HG02943 (cell line): ENCODE results near the gene FOXO6.

ENCODE experiments used
- ATAC-seq: cut with Tn5 transposase; IDR thresholded peaks from one replicate; pipeline ENCODE4 v1.9.1; 2021; ENCODE audit warnings: mild to moderate bottlenecking, low read depth, moderate library complexity; ENCODE audit not compliant: unreplicated experiment

FOXO6 gene

DNA sequence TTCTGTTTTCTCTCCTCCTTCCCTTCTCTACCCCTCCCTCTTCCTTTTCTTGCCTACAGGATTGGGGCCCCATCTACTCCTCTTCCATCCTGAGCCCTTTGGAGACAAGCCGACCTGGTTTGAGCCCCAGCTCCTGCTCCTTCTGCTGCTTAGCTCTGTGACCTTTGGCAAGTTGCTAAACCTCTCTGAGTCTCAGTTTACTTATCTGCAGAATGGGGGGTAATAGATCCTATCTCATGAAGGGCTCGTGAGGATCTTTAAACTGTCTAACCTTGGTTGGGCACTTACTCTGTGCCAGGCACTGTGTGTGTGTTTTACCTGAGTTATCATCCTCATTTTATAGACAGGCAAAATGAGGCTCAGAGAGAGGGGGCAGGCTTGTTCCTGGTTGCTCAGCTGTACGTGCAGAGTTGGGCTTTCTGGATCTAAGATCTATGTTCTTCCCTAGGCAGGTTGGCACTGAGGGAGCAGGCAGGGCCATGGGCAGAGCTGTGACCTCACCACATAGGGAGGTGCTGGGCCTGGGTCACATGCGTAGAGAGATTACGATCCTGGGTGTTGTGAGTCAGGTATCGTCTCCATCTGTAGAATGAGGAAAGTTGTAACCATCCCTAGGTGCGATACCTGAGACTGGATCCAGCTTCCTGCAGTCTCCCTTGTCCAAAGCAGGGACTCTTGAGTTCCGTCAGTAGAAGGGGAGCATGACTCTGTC is 58.5 kb downstream of the FOXO6 start:
- ATAC-seq, result no peak

DNA sequence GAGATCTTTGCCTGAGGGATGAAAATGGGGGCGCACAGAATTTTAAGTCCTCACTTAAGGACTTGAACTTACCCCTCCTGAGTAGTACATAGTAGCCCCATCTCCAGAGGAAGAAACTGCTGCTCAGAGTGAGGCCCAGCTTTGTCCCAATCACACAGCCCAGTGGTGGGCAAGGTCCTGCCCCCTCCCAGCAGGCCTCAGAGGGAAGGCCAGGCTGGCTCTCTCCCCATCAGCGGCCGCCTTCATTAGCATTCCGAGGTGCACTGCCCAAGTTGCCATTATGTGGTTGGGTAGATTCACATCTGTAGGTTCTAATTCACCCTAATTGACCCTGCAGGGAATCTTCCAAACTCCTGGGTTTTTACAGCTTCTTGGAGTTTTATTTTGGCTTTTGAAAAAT is 59.1 kb downstream of the FOXO6 start:
- no peak for ATAC-seq

DNA sequence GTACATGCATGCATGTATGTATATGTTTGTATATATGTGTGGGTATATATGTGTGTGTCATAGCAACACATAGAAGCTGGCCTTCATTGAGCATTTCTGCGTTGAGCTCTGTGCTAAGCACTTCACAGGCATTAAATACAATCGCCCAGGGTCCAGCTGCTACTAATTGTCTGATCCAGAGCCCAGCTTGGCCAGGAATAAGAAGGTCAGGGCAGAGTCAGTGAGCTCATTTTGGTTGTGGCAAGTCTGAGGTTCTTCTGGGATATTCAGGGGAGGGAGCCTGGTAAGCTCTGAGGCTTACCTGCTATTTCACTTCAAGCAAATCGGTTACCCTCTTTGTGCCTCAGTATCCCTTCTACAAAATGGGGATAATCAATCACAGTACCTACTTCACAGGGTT is 59.6 kb downstream of the FOXO6 start:
- ATAC-seq, result no peak

DNA sequence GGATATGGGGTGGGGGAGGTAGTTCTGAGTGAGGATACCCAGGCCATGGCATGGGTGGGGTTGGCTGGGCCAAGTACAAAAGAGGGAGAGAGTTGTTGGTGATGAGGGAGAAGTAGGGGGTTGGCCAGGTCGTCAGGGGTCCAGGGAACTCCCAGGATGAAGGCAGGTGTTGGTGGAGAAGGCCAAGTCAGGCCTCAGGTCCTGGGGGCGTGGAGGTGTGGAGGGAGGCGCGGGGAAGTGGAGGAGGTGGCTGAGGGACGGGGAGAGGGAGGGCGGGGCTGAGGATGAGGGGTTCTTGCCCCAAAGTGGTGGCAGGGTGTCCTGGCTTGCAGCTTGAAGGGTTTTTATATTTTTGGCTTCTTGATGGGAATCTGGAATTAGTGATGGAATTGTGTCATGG is 61.1 kb downstream of the FOXO6 start:
- ATAC-seq, result no peak

DNA sequence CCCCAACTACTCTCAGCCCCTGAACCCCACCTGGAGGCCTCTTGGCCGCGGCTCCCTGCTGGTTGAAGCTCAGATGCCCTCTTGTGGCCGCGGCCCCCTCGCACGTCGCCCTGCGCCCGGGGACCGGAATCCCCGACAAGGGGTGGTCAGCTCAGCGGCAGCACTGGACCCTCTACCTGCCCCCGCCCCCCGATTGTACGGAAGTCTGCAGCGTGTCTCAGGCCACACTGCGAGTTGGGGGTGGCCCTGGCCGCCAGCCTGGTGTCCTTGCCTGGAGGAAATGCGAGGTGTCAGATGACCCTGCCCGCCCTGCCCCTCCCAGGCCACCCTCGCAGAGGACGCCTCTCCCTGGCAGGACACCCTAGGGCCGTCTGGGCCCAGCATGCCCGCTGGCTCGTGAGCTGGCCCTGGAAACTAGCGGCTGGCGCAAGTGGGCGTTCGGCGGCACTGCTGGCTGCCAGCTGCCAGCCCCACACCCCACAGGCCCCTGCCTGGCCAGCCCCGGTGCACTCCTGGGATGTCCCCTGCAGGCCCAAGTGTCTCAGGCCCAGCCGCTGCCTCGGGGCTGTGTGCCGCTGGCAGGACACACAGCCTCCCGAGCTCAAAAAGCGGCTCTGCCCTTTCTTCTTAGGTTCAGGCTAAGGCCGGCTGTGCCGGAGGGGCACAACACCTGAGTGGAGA is 62.4 kb downstream of the FOXO6 start:
- ATAC-seq, result no peak

DNA sequence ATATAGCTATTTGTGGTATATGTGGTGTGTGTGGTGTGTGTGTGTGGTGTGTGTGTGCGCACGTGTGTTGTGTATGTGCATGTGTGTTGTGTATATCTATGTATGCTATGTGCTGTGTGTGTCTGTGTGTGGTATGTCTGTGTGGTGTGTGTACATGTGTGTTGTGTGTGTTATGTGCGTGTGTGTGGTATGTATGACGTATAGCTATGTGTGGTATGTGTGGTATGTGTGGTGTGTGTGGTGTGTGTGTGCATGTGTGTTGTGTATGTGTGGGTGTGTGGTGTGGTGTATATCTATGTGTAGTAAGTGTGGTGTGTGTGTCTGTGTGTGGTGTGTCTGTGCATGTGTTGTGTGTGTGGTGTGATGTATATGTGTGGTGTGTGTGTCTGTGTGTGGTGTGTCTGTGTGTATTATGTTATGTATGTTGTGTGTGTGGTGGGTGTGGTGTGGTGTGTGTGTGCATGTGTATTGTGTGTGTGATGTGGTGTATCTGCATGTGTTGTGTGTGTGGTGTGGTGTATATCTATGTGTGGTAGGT is 63.4 kb downstream of the FOXO6 start:
- no peak for ATAC-seq

DNA sequence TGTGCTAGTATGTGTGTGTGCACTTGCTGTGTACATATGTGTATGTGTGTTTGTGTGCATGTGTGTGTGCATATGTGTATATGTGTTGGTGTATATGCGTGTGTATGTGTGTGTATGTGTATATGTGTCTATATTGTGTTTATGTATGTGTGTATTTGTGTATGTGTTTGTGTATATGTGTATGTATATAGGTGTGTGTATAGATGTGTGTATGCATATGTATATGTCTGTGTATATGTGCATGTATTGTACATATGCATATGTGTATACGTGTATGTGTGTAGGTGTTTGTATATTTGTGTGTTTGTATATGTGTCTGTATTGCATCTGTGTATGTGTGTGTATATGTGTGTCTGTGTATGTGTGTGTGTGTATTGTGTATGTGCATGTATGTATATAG is 64.1 kb downstream of the FOXO6 start:
- no peak for ATAC-seq

DNA sequence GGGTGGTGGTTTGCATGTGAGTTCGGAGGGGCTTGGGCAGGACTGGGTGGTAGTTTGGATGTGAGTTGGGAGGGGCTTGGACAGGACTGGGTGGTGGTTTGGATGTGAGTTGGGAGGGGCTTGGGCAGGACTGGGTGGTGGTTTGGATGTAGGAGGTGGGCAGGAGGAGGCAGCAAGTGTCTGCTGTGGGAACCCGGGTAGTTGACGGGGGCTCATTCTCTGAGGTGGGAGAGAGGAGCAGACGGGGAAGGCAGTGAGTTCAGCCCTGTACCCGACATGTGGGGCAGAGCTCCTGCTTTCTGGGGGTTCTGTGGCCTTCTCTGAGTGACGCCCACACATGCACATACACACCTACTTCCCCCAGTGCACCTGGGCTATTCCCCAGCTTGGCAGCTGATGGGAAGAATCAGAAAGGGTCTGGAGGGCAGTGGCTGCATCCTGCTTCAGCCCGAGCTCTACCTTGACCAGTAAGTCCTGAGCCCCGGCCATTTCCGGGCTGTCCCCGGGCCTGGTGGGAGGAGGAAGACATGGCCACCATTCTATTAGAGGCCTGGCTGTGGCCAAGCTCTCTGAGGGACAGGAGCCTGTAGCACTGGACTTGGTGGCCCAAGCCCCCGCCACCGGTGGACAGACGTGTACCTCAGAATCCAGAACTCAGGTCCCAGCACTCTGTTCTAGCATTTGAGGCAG is 65.1 kb downstream of the FOXO6 start:
- ATAC-seq, result no peak

DNA sequence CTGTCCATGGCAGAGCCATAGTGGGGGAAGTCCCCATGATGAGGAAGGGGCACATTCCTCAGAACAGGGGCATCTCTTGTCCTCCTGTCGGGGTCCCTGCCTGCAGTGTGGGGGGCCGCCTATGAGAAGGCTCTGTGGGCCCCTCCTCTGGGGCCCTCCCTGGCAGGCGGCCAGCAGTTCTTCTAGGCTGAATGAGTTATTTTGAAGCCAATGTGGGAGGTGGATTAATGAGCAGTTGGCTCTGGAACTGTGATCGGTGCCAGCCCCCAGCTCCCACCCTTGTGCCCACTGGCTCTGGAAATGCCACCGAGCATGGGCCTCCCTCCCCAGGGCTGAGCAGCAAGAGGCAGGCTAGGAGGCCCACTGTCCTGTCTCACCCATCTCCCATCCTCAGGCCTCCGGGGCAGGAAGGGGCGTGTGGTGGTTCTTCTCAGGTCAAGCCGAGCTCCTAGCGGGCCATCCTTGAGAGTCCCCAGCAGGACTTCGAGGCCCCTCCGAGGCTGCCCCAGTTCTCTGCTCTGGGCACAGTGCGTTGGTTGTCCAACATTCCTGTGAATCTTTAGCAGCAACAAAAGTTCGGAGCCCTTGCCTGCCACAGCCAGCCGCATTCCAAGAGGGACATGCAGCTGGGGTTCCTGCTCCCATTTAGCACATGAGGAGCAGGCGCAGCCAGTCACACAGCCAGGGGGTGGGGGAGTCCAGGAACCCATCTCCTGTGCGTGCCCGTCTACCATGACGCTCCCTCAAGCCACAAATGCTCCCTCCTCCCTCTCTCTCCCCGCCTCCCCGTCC is 66.1 kb downstream of the FOXO6 start:
- ATAC-seq, result no peak

DNA sequence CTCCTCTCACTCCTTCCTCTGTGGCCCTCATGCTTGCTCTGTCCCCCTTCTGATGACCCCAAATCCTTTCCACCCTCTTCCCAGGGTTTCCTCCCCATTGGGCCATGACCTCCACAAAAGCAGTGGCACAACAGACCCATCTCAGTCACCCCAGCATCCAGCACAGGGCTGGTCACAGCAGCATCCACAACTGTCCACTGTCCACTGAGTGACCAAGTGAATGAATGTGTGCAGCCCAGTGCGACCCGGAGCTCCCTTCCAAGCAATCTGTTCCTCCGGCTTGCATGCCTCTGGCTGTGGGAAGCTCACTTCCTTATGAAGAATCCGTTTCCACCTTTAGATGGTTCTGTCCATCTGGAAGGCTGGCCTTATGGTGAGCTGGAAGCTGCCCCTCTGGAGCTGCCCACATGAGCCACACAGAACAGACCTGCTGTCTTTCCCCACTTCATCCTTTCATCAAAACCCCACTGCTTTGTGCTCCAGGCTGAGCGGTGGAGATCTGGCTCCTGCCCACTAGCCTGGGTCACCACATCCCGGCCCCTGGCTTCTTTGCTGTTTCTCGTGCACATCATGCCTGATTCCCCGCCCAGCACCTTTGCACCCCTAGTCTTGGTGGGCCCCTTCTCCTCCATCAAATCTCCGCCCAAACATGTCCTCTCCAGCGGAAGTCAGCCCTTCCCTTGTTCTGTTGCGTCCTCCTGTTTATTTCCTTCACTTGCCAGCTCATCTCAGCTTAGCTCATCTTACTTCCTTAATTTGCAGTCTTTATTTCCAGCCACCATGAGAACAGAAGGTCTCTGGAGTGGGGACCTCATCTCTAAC is 66.9 kb downstream of the FOXO6 start:
- ATAC-seq, result no peak

DNA sequence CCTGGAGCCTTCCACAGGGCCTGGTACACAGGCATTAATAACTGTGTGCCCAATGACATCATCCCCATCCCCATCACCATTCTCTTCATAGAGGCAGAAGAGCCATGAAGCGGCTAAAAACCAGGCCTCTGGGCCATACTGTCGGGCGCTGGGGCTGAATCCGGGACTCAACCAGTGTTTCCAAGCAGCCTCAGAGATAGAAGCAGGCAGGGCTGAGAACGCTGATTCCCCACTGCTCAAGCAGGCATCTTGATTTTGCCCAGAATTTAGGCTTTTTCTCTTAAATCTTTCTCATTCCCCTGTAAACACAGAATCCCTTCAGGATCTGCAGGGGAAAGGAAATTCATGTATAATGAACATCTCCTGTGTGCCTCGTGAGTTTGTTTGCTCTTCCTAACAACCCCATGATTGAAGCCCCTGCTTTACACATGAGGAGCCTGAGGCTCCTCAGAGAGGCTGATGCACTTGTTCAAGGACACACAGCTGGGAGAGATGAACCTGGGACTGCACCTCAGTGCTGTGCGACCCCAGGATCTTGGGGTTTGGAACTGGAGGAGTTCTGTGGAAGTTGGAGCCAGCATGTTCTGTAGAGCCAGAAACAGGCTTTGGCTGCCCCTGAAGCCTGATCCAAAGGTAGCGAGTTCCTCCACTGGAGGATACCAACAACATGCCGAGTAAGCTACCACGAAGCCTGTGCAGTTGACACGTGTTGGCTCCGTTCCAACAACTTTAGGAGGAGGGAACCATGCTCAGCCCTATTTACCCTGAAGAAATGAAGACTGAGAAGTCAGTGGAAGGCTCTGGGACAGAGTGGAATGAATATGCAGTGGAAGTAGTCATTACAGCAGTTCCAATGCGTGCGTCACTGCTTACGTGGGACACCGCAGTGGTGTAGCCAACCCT is 67.8 kb downstream of the FOXO6 start:
- ATAC-seq, result no peak

DNA sequence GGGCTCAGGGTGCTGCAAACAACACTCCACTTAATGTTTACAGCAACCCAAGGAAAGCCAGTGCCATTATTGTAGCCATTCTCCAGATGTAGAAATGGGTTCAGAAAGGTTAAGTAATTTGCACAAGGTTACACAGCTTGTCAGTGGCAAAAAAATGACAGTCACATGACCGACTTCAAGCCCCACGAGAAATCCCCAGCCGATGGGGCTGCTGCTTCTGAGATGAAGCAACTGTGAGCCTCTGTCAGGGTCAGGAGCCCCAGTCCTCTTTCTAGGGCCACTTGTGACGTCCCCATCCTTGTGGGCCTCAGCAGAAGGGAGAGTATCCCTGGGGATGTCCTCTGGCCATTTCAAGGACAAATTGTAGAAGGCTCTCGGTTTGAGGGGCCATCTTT is 68.4 kb downstream of the FOXO6 start:
- ATAC-seq, result no peak

DNA sequence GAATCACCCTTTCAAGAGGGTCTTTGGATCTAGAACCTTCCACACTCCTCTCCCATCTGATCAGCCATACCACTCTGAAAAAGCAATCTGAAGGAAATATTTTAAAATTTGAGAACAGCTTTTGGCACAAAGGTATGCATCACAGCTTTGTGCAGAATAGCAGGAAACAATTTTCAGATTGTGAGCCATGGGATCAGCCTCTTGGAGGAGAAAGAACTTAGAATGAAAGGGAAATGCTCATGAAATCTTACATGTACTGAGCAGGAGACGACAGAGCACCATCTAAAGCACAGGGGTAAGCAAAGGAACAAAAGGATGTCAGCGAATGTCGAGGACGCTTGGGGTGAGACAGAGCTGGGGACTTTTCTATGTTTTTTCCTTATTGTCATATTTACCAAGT is 68.8 kb downstream of the FOXO6 start:
- no peak for ATAC-seq

DNA sequence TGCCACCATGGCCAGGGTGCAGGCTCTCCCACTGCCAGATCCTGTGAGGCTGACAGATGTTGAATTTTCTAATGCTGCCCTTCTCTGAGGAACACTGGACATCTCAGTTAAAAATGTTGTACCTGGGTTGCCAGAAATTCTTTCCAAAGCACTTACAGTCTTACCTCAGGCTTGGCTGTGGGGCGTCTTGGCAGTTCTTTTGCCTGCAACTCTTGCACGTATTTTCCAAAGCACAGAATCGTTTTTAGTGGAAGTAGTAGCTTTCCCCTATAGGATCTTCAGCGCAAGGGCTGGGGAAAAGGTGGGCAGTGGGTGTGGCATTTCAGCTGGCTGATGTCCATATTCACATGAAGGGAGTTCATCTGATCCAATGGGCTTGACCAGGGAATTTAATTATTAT is 69.3 kb downstream of the FOXO6 start:
- no peak for ATAC-seq

DNA sequence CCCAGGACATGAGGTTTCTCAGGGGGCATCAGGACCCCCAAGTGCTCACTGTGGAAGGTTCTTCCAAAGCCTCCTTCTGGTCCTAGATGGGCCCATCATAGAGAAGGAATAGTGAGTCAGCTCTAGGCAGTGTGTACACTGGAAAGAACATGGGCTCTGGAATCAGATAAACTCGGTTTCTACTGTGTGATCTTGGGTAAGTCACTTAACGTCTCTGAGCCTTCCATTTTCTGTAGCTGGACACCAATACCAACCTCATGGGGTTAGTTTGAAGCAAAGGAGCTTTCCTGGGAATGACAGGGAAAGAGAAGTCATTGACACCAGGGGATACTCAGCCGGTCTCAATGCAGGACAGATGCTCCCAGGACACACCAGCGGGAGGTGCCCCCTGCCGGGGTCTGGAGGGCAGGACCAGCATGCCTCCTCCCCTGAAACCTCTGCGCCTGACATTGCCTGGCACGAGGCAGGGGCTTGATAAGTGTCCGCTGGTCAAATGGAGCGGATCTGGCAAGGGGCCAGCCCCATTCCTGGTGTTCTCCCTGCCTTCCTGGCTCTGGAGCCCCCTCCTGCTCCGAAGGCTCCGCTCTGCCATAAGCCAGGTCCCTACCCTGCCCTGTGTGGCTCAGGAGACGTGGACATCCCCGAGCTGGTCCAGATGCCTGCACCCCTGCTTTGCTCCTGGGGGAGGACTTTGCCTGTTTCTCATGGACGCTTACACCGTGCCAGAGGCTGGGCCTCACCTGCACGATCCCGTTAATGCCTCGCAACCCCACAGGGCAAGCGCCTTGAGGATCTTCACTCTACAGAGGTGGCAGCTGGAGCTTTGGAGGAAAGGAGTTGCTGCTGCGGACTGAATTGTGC is 70.5 kb downstream of the FOXO6 start:
- no peak for ATAC-seq
